GM12892 (cell line): ENCODE measurements around the gene PIRT.

ENCODE experiments used
- DNase-seq: peaks from one replicate; pipeline ENCODE4 v3.0.0; 2011; ENCODE audit not compliant: insufficient read length
- FAIRE-seq: peaks from 2 replicates; lab custom pipeline; 2011; peaks lifted over from hg19 to GRCh38; lab: Jason Lieb, UNC
- POLR2A ChIP-seq: IDR thresholded peaks from 2 replicates; pipeline ENCODE4 v1.6.1; 2011; ENCODE audit warnings: low read depth, low read length, control low read depth
- POLR2AphosphoS5 ChIP-seq: IDR thresholded peaks from 2 replicates; pipeline ENCODE4 v1.6.1; 2011; ENCODE audit warnings: low read depth, low read length, control low read depth
- TAF1 ChIP-seq: IDR thresholded peaks from 2 replicates; pipeline ENCODE4 v1.6.1; 2011; ENCODE audit warnings: low read depth, mild to moderate bottlenecking, control low read depth, low read length, borderline replicate concordance

The PIRT gene

DNA sequence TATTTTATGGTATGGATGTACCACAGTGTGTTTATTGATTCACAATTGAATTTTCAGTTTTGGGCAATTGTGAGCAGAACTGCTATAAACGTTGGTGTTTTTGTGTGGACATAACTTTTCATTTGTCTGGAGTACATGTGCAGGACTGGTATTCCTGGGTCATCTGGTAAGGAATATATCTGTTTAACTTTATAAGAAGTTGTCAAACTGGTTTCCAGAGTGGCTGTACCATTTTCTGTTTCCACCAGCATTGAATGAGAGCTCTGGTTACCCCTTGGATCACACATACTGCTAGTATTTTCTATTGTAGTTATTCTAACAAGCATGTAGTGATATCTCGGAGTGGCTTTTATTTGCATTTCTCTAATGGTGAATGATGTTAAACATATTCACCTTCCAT is 58.3 kb downstream of the PIRT start:
- FAIRE-seq (no peak), DNase-seq (no peak)
- TF ChIP-seq TAF1 (no peak), POLR2AphosphoS5 (no peak), POLR2A (no peak)

DNA sequence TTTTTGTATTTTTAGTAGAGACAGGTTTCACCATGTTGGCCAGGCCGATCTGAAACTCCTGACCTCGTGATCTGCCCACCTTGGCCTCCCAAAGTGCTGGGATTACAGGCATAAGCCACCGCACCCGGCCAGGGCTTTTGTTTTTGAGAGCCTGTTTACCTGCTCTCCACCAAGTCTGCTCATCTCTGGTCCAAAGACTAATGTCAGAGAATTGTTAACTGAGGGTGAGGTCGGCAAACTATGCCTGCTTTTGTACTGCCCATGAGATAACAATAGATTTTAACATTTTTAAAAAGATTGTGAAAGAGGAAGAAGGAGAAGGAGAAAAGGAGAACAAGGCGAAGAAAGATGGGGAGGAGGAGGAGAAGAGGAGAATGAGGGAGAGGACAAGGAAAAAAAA is 60.0 kb downstream of the PIRT start:
- TF ChIP-seq POLR2A, result no peak
- TF ChIP-seq TAF1, result no peak
- TF ChIP-seq POLR2AphosphoS5, result no peak
- no peak for DNase-seq
- FAIRE-seq, result no peak

DNA sequence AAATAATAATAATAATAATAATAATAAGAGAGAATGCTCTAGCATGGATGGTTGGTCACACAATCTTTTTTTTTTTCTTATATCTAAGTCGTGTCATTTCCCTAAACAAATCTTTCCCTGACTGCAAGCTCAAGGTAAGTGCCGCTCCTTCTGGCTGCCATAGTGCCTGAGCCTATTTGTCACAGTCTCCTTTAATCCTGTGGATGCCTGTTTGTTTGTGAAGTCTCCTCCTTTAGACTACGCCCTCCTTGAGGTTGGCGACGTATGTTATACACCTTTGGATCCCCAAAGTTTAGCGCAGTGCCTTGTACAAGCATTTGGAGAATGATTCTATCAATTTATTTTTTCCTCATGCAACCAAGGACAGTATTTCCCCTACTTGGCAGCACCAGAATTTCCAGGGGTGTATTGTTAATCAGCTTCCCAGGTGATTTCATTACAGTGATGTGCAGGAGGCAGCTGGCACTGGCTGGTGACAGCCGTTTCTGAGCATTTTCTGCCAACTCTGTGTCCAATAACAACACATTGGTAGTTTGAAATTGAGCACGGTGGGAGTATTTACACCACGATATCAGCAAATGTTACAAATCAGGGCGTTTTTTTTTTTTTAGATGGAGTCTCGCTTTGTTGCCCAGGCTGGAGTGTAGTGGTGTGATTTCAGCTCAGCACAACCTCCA is 60.6 kb downstream of the PIRT start:
- no peak for TF ChIP-seq POLR2AphosphoS5
- no peak for TF ChIP-seq TAF1
- TF ChIP-seq POLR2A, result no peak
- DNase-seq (no peak), FAIRE-seq (no peak)

DNA sequence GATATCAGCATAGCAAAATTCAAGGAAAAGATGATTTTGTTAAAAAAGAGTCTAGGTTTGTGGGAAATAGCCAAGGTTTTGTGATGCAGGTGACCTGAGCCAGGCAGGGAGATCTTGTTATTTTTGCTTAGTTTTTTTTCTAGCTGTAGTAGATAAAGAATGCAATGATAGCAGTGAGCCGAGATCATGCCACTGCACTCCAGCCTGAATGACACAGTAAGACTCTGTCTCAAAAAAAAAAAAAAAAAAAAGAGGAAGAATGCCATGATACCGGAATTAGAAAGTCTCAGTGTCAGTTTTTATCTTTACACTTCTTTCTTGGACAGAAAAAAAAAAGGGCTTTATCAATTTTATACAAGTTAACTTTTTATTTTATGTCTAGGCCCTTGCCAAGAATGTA is 61.5 kb downstream of the PIRT start:
- DNase-seq (no peak), FAIRE-seq (no peak)
- TF ChIP-seq POLR2A, result no peak
- no peak for TF ChIP-seq POLR2AphosphoS5

DNA sequence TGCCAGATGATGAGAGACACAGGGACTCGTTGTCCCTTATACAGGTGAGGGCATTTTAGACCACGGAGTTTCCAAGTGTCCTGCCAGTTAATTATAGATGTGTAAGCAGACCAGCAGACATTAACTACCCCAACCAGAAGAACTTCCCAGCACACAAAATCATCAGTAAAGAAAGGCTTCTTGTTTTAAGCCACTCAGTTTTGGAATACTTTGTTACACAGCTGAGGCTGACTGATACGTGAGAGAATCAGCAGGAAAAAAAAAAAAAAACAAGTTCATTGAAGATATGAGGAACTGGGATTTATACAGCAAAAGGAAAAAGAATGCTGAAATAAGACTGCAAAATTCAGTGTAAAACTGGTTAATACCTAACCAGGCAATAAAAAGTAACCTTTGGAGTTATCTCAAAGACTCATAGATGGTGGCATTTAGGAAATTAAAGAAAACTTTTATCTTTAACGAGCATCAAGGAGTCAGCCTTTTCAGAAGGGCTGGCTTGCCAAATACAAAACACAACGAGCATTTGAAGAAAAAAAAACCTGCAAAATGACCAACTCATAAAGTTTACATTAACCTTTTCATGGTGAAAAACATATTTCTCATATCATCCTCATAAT is 62.0 kb downstream of the PIRT start:
- TF ChIP-seq TAF1 (no peak), POLR2AphosphoS5 (no peak), POLR2A (no peak)
- FAIRE-seq (no peak), DNase-seq (no peak)

DNA sequence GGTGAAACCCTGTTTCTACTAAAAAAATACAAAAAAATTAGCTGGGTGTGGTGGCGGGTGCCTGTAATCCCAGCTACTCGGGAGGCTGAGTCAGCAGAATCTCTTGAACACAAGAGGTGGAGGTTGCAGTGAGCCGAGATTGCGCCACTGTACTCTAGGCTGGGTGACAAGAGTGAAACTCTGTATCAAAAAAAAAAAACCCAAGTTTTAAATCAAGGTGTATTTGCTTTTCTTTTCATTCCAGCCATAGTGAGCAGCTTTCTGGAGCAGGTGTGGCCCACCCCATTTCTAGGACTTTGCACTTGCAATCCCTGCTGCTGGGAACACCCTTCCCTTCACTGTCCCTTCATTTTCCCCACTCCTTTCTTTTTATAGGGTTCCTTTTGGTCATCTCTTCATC is 62.8 kb downstream of the PIRT start:
- TF ChIP-seq POLR2AphosphoS5, result no peak
- no peak for TF ChIP-seq POLR2A
- no peak for TF ChIP-seq TAF1
- FAIRE-seq (no peak), DNase-seq (no peak)

DNA sequence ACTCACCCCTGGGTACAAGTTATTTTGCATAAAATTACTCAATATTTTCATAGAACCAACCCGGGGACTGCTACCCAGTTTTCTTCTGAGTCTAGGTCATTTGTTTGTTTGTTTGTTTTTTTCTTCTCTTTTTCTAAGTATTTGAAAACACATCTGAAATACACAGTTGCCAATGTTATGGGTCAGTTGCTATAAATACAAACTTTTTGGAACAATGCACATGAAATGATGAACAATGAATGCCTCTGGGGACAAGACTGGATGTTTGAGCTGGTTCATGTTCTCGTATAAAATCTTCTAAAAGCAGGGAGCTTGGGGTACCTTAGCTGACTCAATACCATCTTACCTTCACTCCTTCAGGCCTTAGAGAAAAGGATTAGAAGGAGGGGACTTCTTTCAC is 64.5 kb downstream of the PIRT start:
- DNase-seq (no peak), FAIRE-seq (no peak)
- TF ChIP-seq TAF1 (no peak), POLR2AphosphoS5 (no peak), POLR2A (no peak)
